Endothelial cell of umbilical vein (primary cell): Measurements from ENCODE around the gene TBCD. TPM values are rescaled to one million over a fixed set of nuclear protein-coding genes. Genes with fewer than 3 reads are reported as not detected.

ENCODE experiments used
- BruUV-seq: library from RNA; stranded (reverse); fragments of 400-500 nt; replicated peaks from 2 replicates; lab custom pipeline; 2021; lab: Mats Ljungman, UMichigan
- CTCF ChIA-PET: fragments of 300-600, 350-600 bp; sonication (Branson Sonifier 250); formaldehyde crosslinking; loops from one replicate; lab custom pipeline; 2021; ENCODE audit warnings: antibody characterized with exemption, inconsistent platforms; lab: Charles Lee
- POLR2A ChIA-PET: fragments of 300-600, 350-600 bp; sonication (Branson Sonifier 250); formaldehyde crosslinking; loops from one replicate; lab custom pipeline; 2021; ENCODE audit warnings: antibody characterized with exemption, inconsistent platforms; lab: Charles Lee
- DNase-seq: peaks from one replicate; pipeline ENCODE4 v3.0.0-alpha.2; 2011; ENCODE audit warnings: low read depth, low spot score
- FAIRE-seq: peaks from 2 replicates; lab custom pipeline; 2011; peaks lifted over from hg19 to GRCh38; lab: Jason Lieb, UNC
- H2AFZ ChIP-seq: 2 replicates; pipeline ENCODE4 v1.6.0; 2012; ENCODE audit warnings: low read depth, low read length, control low read depth, inconsistent platforms
- H3K27ac ChIP-seq: 2 replicates; pipeline ENCODE4 v1.5.1; 2011; ENCODE audit warnings: low read depth, mild to moderate bottlenecking, control low read depth, low read length, moderate library complexity; ENCODE audit not compliant: insufficient read depth
- H3K27me3 ChIP-seq, 2 experiments: 2 replicates each; pipeline versions ENCODE4 v1.6.0 to v1.6.1; 2011; ENCODE audit warnings: low read length in 2 of 2, mixed read lengths in 1 of 2; ENCODE audit not compliant: control insufficient read depth in 2 of 2, insufficient read depth in 2 of 2
- H3K36me3 ChIP-seq, 2 experiments: 2 replicates in 1 of 2; 3 replicates in 1 of 2; pipeline ENCODE4 v1.5.1; 2011; ENCODE audit warnings: low read length in 2 of 2, mild to moderate bottlenecking in 1 of 2, moderate library complexity in 1 of 2; ENCODE audit not compliant: control insufficient read depth in 2 of 2, insufficient read depth in 2 of 2; ENCODE audit errors: extremely low read depth in 1 of 2
- H3K4me1 ChIP-seq: 3 replicates; pipeline ENCODE4 v1.5.1; 2011; ENCODE audit warnings: mild to moderate bottlenecking, low read length; ENCODE audit not compliant: control insufficient read depth, insufficient read depth; ENCODE audit errors: extremely low read depth
- H3K4me2 ChIP-seq: 2 replicates; pipeline ENCODE4 v1.6.1; 2011; ENCODE audit warnings: low read length, control low read depth, mixed read lengths; ENCODE audit not compliant: insufficient read depth
- H3K4me3 ChIP-seq, 3 experiments: fragments of 200-600 bp in 1 of 3; sonication (generic), shearing (Covaris generic) in 1 of 3; replicated peaks in 1 of 3; 2 replicates each; pipeline ENCODE4 v1.5.1; 2011 to 2016; ENCODE audit warnings: control low read depth in 3 of 3, low read length in 3 of 3, mild to moderate bottlenecking in 2 of 3, inconsistent platforms in 1 of 3, low read depth in 1 of 3, moderate library complexity in 1 of 3; ENCODE audit not compliant: insufficient read depth in 1 of 3
- H3K79me2 ChIP-seq: 2 replicates; pipeline ENCODE4 v1.6.0; 2012; ENCODE audit warnings: low read length, inconsistent platforms; ENCODE audit not compliant: control insufficient read depth, insufficient read depth
- H3K9ac ChIP-seq: replicated peaks from 2 replicates; pipeline ENCODE3; 2011; ENCODE audit warnings: low read length, control low read depth; ENCODE audit not compliant: insufficient read depth; ENCODE audit errors: extremely low read depth
- H3K9me1 ChIP-seq: replicated peaks from 3 replicates; pipeline ENCODE4 v1.6.0; 2011; ENCODE audit warnings: mild to moderate bottlenecking, low read length; ENCODE audit not compliant: control insufficient read depth, insufficient read depth; ENCODE audit errors: extremely low read depth
- H3K9me3 ChIP-seq: replicated peaks from 2 replicates; pipeline ENCODE4 v1.5.1; 2012; ENCODE audit warnings: low read length, inconsistent platforms; ENCODE audit not compliant: control insufficient read depth, insufficient read depth
- H4K20me1 ChIP-seq: replicated peaks from 2 replicates; pipeline ENCODE3; 2011; ENCODE audit warnings: mild to moderate bottlenecking, low read length; ENCODE audit not compliant: control insufficient read depth, insufficient read depth; ENCODE audit errors: extremely low read depth
- EZH2 ChIP-seq: IDR thresholded peaks from 2 replicates; pipeline ENCODE4 v1.6.1; 2012; ENCODE audit warnings: borderline replicate concordance, low read depth, mild to moderate bottlenecking, moderate library complexity, low read length, inconsistent platforms; ENCODE audit not compliant: severe bottlenecking
- FOS ChIP-seq: IDR thresholded peaks from 2 replicates; pipeline ENCODE4 v1.6.1; 2011; ENCODE audit warnings: mild to moderate bottlenecking, low read length, moderate library complexity, borderline replicate concordance; ENCODE audit not compliant: insufficient read depth
- GATA2 ChIP-seq: IDR thresholded peaks from 2 replicates; pipeline ENCODE4 v1.7.0; 2011; ENCODE audit warnings: low read depth, mild to moderate bottlenecking, moderate library complexity, mixed read lengths, low read length; ENCODE audit not compliant: insufficient read length, insufficient read depth
- JUN ChIP-seq: IDR thresholded peaks from 2 replicates; pipeline ENCODE4 v1.6.1; 2011; ENCODE audit warnings: borderline replicate concordance, low read depth; ENCODE audit not compliant: insufficient read length, insufficient read depth
- MYC ChIP-seq: IDR thresholded peaks from one replicate; pipeline ENCODE4 v1.6.1; 2011; ENCODE audit warnings: mild to moderate bottlenecking, low read depth, low read length
- POLR2A ChIP-seq: IDR thresholded peaks from 2 replicates; pipeline ENCODE4 v1.6.1; 2012; ENCODE audit warnings: low read depth, mild to moderate bottlenecking, control low read depth, low read length
- POLR2AphosphoS5 ChIP-seq: IDR thresholded peaks from 2 replicates; pipeline ENCODE4 v1.6.1; 2012; ENCODE audit warnings: low read depth, mild to moderate bottlenecking, control low read depth, low read length, moderate library complexity; ENCODE audit not compliant: insufficient read depth
- dilution Hi-C: fragments of 300-500 bp; cut with MboI; formaldehyde crosslinking; loops from one replicate; pipeline ENCODE4 v1.15.0; 2019; ENCODE audit warnings: low sequenced_read_pairs; ENCODE audit not compliant: extremely low pct_ligation_motif_present
- intact Hi-C: fragments of 100-400 bp; cut with micrococcal nuclease; formaldehyde crosslinking; loops from one replicate; pipeline ENCODE4 v1.10.0; 2022
- polyA plus RNA-seq, 4 experiments: library from polyadenylated mRNA; depleted of rRNA in 3 of 4; stranded (reverse) in 3 of 4; unstranded in 1 of 4; fragments of >200 nt; gene quantifications; 2 replicates each; pipeline versions ENCODE4 v1.2.1 to v1.2.3, GENCODE V29; 2011 to 2012; ENCODE audit warnings: missing spikeins in 1 of 4
- total RNA-seq: library from RNA; stranded (reverse); gene quantifications from 2 replicates; pipeline ENCODE4 v1.2.3, GENCODE V29; 2021
- TF ChIP-seq, protein P1 (sequence below), 2 donors: IDR thresholded peaks; 1 replicate in 1 of 2; 2 replicates in 1 of 2; pipeline ENCODE4 v1.5.1; 2011; ENCODE audit warnings: low read length in 2 of 2, mild to moderate bottlenecking in 2 of 2, moderate library complexity in 2 of 2, control low read depth in 1 of 2, inconsistent platforms in 1 of 2, low read depth in 1 of 2; ENCODE audit not compliant: insufficient read depth in 1 of 2; ENCODE audit errors: extremely low read depth in 1 of 2
- TF ChIP-seq, protein P2 (sequence below): IDR thresholded peaks from 2 replicates; pipeline ENCODE4 v1.6.1; 2011; ENCODE audit not compliant: insufficient read depth, insufficient read length

TBCD gene
- total and polyA plus RNA-seq, 2 donors (not counting 3 experiments of a cell fraction or from before 2014, with no cell fraction given), result 121 to 145 TPM

DNA sequence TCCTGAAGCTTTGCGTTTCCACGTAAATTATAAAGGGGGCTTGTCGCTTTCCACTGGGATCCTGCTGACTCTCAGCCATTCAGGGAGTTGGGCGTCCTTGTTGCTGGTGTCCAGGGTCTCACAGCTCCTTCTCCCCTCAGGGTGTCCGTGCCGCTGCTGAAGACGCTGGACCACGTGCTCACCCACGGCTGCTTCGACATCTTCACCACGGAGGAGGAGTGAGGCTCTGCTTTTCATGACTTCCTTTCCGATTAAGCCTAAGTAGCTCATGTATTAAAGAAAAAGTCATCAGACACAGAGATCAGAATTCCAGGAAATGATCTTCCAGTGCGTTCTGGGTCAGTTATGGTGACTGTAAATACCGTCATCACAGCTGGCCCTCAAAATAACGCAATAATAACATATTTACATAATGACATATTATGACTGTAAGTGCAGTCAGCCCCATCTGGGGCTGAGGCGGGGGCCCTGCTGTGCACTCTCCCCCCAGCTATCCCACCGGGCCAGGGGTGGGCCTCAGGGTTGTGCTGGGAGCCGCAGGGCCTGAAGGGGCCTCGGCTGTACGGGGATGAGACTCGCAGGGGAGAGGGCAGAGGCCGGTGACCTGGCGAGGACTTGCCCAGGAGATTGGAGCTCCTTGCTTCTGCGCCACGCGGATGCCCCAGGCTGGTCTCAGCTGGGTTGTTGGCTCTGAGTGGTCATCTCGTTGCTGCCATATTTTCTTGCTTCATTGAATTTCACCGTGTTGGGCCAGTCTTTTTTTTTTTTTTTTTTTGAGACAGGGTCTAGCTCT is 180.8 kb downstream of the TBCD start:
- no peaks in the 10 kb centered on the region for H3K79me2 ChIP-seq
- no peaks in the 10 kb centered on the region for H4K20me1 ChIP-seq
- CTCF ChIA-PET, result interaction anchor here (1.0 to 2.2 kb wide), 5 partner anchors 10 to 151 kb away, joined by 3 to 8 read pairs (median 3); no protein-coding TSS in a partner anchor
- H3K4me2 ChIP-seq, result no peak overlapping the region
- no peaks in the 10 kb centered on the region for H3K27me3 ChIP-seq
- H3K4me3 ChIP-seq, result no peak overlapping the region
- peak; percentile 55 for FAIRE-seq
- dilution Hi-C loops, result no loop called here
- intact Hi-C loops, result no loop called here
- H2AFZ ChIP-seq, result no peak overlapping the region
- peak overlapping the region; percentile 62 for H3K27ac ChIP-seq
- peak; percentile 34 for TF ChIP-seq POLR2AphosphoS5
- no peak for TF ChIP-seq GATA2
- H3K36me3 ChIP-seq, result peaks cover 6 to 49% of the 10 kb centered on the region in 2 experiments
- peaks cover 5% of the 10 kb centered on the region for H3K4me1 ChIP-seq
- H3K9ac ChIP-seq, result no peak overlapping the region
- POLR2A ChIA-PET, result no interaction called here
- no peaks in the 10 kb centered on the region for H3K9me3 ChIP-seq
- peak; percentile 10 for DNase-seq
- no peaks in the 10 kb centered on the region for H3K9me1 ChIP-seq
- BruUV-seq, result no TSS peak

GRCh38 chr17:82933911-82934310 is 182.0 kb downstream of the TBCD start:
- CTCF ChIA-PET, result interaction anchor here (2.0 kb wide), 1 partner anchor 152 kb away, joined by 4 read pairs; no protein-coding TSS in a partner anchor
- H3K4me1 ChIP-seq, result peaks cover 5% of the 10 kb centered on the region
- H3K9ac ChIP-seq, result no peak overlapping the region
- H3K9me3 ChIP-seq, result no peaks in the 10 kb centered on the region
- H3K79me2 ChIP-seq, result no peaks in the 10 kb centered on the region
- dilution Hi-C loops, result no loop called here
- no TSS peak for BruUV-seq
- H4K20me1 ChIP-seq, result no peaks in the 10 kb centered on the region
- H3K27ac ChIP-seq, result no peak overlapping the region
- H3K4me2 ChIP-seq, result no peak overlapping the region
- peaks cover 6 to 46% of the 10 kb centered on the region in 2 experiments for H3K36me3 ChIP-seq
- POLR2A ChIA-PET, result no interaction called here
- FAIRE-seq (no peak), DNase-seq (no peak)
- TF ChIP-seq POLR2A (no peak), GATA2 (no peak), JUN (no peak), EZH2 (no peak), POLR2AphosphoS5 (no peak), FOS (no peak), MYC (no peak)
- TF ChIP-seq, protein P1, sequence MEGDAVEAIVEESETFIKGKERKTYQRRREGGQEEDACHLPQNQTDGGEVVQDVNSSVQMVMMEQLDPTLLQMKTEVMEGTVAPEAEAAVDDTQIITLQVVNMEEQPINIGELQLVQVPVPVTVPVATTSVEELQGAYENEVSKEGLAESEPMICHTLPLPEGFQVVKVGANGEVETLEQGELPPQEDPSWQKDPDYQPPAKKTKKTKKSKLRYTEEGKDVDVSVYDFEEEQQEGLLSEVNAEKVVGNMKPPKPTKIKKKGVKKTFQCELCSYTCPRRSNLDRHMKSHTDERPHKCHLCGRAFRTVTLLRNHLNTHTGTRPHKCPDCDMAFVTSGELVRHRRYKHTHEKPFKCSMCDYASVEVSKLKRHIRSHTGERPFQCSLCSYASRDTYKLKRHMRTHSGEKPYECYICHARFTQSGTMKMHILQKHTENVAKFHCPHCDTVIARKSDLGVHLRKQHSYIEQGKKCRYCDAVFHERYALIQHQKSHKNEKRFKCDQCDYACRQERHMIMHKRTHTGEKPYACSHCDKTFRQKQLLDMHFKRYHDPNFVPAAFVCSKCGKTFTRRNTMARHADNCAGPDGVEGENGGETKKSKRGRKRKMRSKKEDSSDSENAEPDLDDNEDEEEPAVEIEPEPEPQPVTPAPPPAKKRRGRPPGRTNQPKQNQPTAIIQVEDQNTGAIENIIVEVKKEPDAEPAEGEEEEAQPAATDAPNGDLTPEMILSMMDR (IDR thresholded peaks at IDR 0.05; ENCODE audit: extremely low read depth in 1 of 2, insufficient read depth in 1 of 2, low read depth in 1 of 2, low read length in 2 of 2), result no peak
- TF ChIP-seq, protein P2, sequence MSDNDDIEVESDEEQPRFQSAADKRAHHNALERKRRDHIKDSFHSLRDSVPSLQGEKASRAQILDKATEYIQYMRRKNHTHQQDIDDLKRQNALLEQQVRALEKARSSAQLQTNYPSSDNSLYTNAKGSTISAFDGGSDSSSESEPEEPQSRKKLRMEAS, result no peak
- H3K4me3 ChIP-seq, result no peak overlapping the region
- no peaks in the 10 kb centered on the region for H3K9me1 ChIP-seq
- intact Hi-C loops, result no loop called here
- H2AFZ ChIP-seq, result no peak overlapping the region
- no peaks in the 10 kb centered on the region for H3K27me3 ChIP-seq
